Adrenal gland (tissue), 12 donors: ENCODE data around the gene SCRN3. TPM values are rescaled to one million over a fixed set of nuclear protein-coding genes. Genes with fewer than 3 reads are reported as not detected.
A peak's percentile ranks its signal among the peaks of the same experiment; 100 is the strongest.

Source experiments
- DNase-seq, 7 donors: peaks; one replicate each; pipeline ENCODE4 v3.0.0-alpha.2; 2019 to 2020
- H3K27ac ChIP-seq, 5 donors: fragments of 200-600 bp; sonication (generic) in 4 of 5; 1 replicate in 3 of 5; 2 replicates in 2 of 5; pipeline versions ENCODE4 v1.5.1 to v1.8.0; 2016 to 2020; ENCODE audit warnings: mild to moderate bottlenecking in 1 of 5
- H3K27me3 ChIP-seq: fragments of 200-600 bp; 2 replicates; pipeline ENCODE4 v1.8.0; 2021
- H3K36me3 ChIP-seq, 2 donors: fragments of 200-600 bp; replicated peaks in 1 of 2; 1 replicate in 1 of 2; 2 replicates in 1 of 2; pipeline versions ENCODE4 v1.5.1 to v1.8.0; 2018 to 2022
- H3K4me1 ChIP-seq, 2 donors: fragments of 200-600 bp; replicated peaks in 1 of 2; 1 replicate in 1 of 2; 2 replicates in 1 of 2; pipeline versions ENCODE4 v1.5.1 to v1.8.0; 2018 to 2021
- H3K4me3 ChIP-seq, 4 donors: fragments of 200-600 bp; sonication (generic) in 3 of 4; one replicate each; pipeline ENCODE4 v1.5.1; 2016 to 2018
- H3K9me3 ChIP-seq, 3 donors: fragments of 200-600 bp; sonication (generic) in 1 of 3; replicated peaks in 1 of 3; 1 replicate in 2 of 3; 2 replicates in 1 of 3; pipeline versions ENCODE4 v1.5.1 to v1.8.0; 2016 to 2021
- CTCF ChIP-seq, 6 experiments: fragments of 450-650 bp in 4 of 6; fragments of 200-600 bp in 2 of 6; sonication (generic) in 1 of 6; IDR thresholded peaks; 1 replicate in 5 of 6; 2 replicates in 1 of 6; pipeline versions ENCODE4 v1.5.1 to v1.8.0; 2016 to 2021; ENCODE audit warnings: antibody characterized with exemption in 6 of 6, mild to moderate bottlenecking in 2 of 6, moderate library complexity in 1 of 6
- POLR2A ChIP-seq, 2 donors: fragments of 450-650 bp; IDR thresholded peaks; one replicate each; pipeline ENCODE4 v1.6.1; 2017; ENCODE audit warnings: antibody characterized with exemption in 2 of 2, mild to moderate bottlenecking in 2 of 2, moderate library complexity in 1 of 2
- WGBS, 4 donors: extraction: QIAGEN DNeasy Blood & Tissue Kit in 2 of 4; methylation state at CpG; one replicate each; pipeline versions ENCODE4 v1.1.5 to v1.1.7; 2013 to 2017; 5-methylcytosine and 5-hydroxymethylcytosine counted together
- intact Hi-C, 2 donors: fragments of 100-400 bp; cut with DNase I; formaldehyde crosslinking; loops; one replicate each; pipeline versions ENCODE4 v1.14.1 to v1.15.0; 2022 to 2023
- polyA plus RNA-seq, 3 donors: library from polyadenylated mRNA; stranded (reverse); fragments of 200-250 nt in 2 of 3; fragments of 350-450 nt in 1 of 3; fragmentation: Illumina TruSeq in 1 of 3; extraction: RNeasy Lipid Tissue Mini Kit (QIAGEN cat#74804) in 1 of 3; gene quantifications; one replicate each; pipeline ENCODE4 v1.2.3, GENCODE V29; 2013 to 2014
- total RNA-seq, 9 donors: library from RNA; depleted of rRNA in 4 of 9; stranded (reverse); fragments of >200 nt in 4 of 9; fragments of 120-200 nt in 1 of 9; fragmentation: NEBNext Ultra II Directional in 1 of 9; extraction: Animal tissue kit (Norgen Biotek cat#: 25700) in 1 of 9; gene quantifications; one replicate each; pipeline versions ENCODE4 v1.1.0 to v1.2.4, GENCODE V29; 2013 to 2023
- donor health status: healthy with polysubstance abuse.
- donor health status: Bipolar disorder and iron deficiency.
- donor health status: DM: yes; HTN: yes; CAD: no.
- donor health status: DM: no; HTN: no; CAD: no.
- donor health status: DM: no; HTN: no; CAD: no.
- donor health status: DM: yes; HTN: yes; CAD: no.

Gene SCRN3
- total and polyA plus RNA-seq, 12 donors: 8.8 to 60.6 (median 29.8) TPM

GRCh38 chr2:174461221-174461620 lies 65.7 kb downstream of the SCRN3 start:
- Histone ChIP-seq H3K36me3 (peaks cover 0 to 3% of the 10 kb centered on the region in 2 donors), H3K4me3 (no peak overlapping the region), H3K27ac (no peak overlapping the region), H3K9me3 (no peaks in the 10 kb centered on the region), H3K27me3 (no peaks in the 10 kb centered on the region), H3K4me1 (no peaks in the 10 kb centered on the region)
- WGBS, 4 donors: 86 to 94% (median 91%) methylated on average over 1 of the region's 1 CpG
- DNase-seq: no peak
- no peak for TF ChIP-seq POLR2A (IDR thresholded peaks at IDR 0.05)
- no peak for TF ChIP-seq CTCF (IDR thresholded peaks at IDR 0.05)
- intact Hi-C loops: loop anchor here in 1 of 2 donors (10.0 kb wide), 1 partner anchor 234 kb away; no protein-coding TSS in a partner anchor

GRCh38 chr2:174465327-174465726 lies 69.8 kb downstream of the SCRN3 start:
- H3K9me3 ChIP-seq: no peaks in the 10 kb centered on the region
- no peak for TF ChIP-seq CTCF (IDR thresholded peaks at IDR 0.05)
- TF ChIP-seq POLR2A (IDR thresholded peaks at IDR 0.05): no peak
- 86 to 95% (median 88%) methylated on average over 4 of the region's 4 CpGs for WGBS, 4 donors
- H3K4me3 ChIP-seq: no peak overlapping the region
- intact Hi-C loops: loop anchor here in 1 of 2 donors (2.0 to 10.0 kb wide), 2 partner anchors 55 to 229 kb away; no protein-coding TSS in a partner anchor
- DNase-seq: peak in 1 of 7 donors; percentile 5
- H3K4me1 ChIP-seq: no peaks in the 10 kb centered on the region
- no peaks in the 10 kb centered on the region for H3K36me3 ChIP-seq
- H3K27ac ChIP-seq: no peak overlapping the region
- no peaks in the 10 kb centered on the region for H3K27me3 ChIP-seq

- no peak overlapping the region for H3K27ac ChIP-seq
- TF ChIP-seq CTCF (IDR thresholded peaks at IDR 0.05) (no peak), POLR2A (IDR thresholded peaks at IDR 0.05) (no peak)
- intact Hi-C loops: no loop called here
- no peaks in the 10 kb centered on the region for H3K36me3 ChIP-seq
- no peak overlapping the region for H3K4me3 ChIP-seq
- H3K9me3 ChIP-seq: no peaks in the 10 kb centered on the region
- 80 to 91% (median 87%) methylated on average over 3 of the region's 3 CpGs for WGBS, 4 donors
- no peak for DNase-seq
- H3K27me3 ChIP-seq: no peaks in the 10 kb centered on the region
- no peaks in the 10 kb centered on the region for H3K4me1 ChIP-seq
Observed at GRCh38 chr2:174473796-174474195, 78.3 kb downstream of the SCRN3 start.

GRCh38 chr2:174477759-174478158 lies 82.2 kb downstream of the SCRN3 start:
- TF ChIP-seq CTCF (IDR thresholded peaks at IDR 0.05): no peak
- no peak for TF ChIP-seq POLR2A (IDR thresholded peaks at IDR 0.05)

More at GRCh38 chr2:174477759-174478158, 82.2 kb downstream of the SCRN3 start:
- 82 to 93% (median 88%) methylated on average over 1 of the region's 1 CpG for WGBS, 4 donors
- Histone ChIP-seq H3K27ac (no peak overlapping the region), H3K4me3 (no peak overlapping the region), H3K4me1 (no peaks in the 10 kb centered on the region), H3K36me3 (no peaks in the 10 kb centered on the region), H3K27me3 (no peaks in the 10 kb centered on the region), H3K9me3 (no peaks in the 10 kb centered on the region)
- intact Hi-C loops: no loop called here
- no peak for DNase-seq

Other genes with a start within 250 kb of the SCRN3 start
- gene OLA1, start 147.2 kb upstream of the SCRN3 start, total RNA-seq: 10 to 100 TPM; 47.9 to 94.6 (median 71.0) TPM
- 100 to 1,000 TPM in 1 of 3 donors, 10 to 100 TPM in 2; 30.1 to 182 (median 49.8) TPM for gene OLA1, start 147.2 kb upstream of the SCRN3 start, polyA plus RNA-seq
- gene SP9, start 60.8 kb upstream of the SCRN3 start, total RNA-seq: not detected
- gene SP9, start 60.8 kb upstream of the SCRN3 start, polyA plus RNA-seq: not detected
- 10 to 100 TPM in 5 of 9 donors, 1 to 10 TPM in 4; 3.7 to 17.6 (median 11.4) TPM for gene GPR155, start 91.3 kb downstream of the SCRN3 start, total RNA-seq
- gene GPR155, start 91.3 kb downstream of the SCRN3 start, polyA plus RNA-seq: 10 to 100 TPM in 1 of 3 donors, 1 to 10 TPM in 2; 1.8 to 10.3 (median 3.9) TPM
- gene WIPF1, start 202.1 kb downstream of the SCRN3 start, total RNA-seq: 10 to 100 TPM in 8 of 9 donors, 1 to 10 TPM in 1; 4.8 to 42.4 (median 25.4) TPM
- gene WIPF1, start 202.1 kb downstream of the SCRN3 start, polyA plus RNA-seq: 10 to 100 TPM; 13.5 to 29.0 (median 23.5) TPM